DMS153 treated with DMSO at 0.1 percent for 48 hours (cell line): ENCODE data around the gene ACSS2.

Experiments
- DNase-seq: peaks from one replicate; lab custom pipeline; 2025; ENCODE audit not compliant: unreplicated experiment; lab: John Stamatoyannopoulos, UW

The ACSS2 gene

GRCh38 chr20:34915131-34915530 is 38.7 kb downstream of the ACSS2 start:
- DNase-seq, result no peak

GRCh38 chr20:34915749-34916455 is 39.5 kb downstream of the ACSS2 start:
- no peak for DNase-seq

GRCh38 chr20:34916774-34917354 is 40.5 kb downstream of the ACSS2 start:
- DNase-seq, result no peak

- DNase-seq, result no peak
Measured at GRCh38 chr20:34920055-34920454, 43.6 kb downstream of the ACSS2 start.

GRCh38 chr20:34921436-34921835 is 45.0 kb downstream of the ACSS2 start:
- no peak for DNase-seq

- DNase-seq, result no peak
Measured at GRCh38 chr20:34922654-34923381, 46.4 kb downstream of the ACSS2 start.

- DNase-seq, result no peak
Measured at GRCh38 chr20:34923414-34923813, 47.0 kb downstream of the ACSS2 start.

- DNase-seq, result no peak
Measured at GRCh38 chr20:34925341-34925740, 48.9 kb downstream of the ACSS2 start.

- no peak for DNase-seq
Measured at GRCh38 chr20:34925981-34926380, 49.6 kb downstream of the ACSS2 start.

GRCh38 chr20:34926581-34926980 is 50.2 kb downstream of the ACSS2 start:
- DNase-seq, result no peak

GRCh38 chr20:34927736-34928135 is 51.3 kb downstream of the ACSS2 start:
- DNase-seq, result no peak

- DNase-seq, result no peak
Measured at GRCh38 chr20:34928411-34928810, 52.0 kb downstream of the ACSS2 start.

- no peak for DNase-seq
Measured at GRCh38 chr20:34931771-34932170, 55.4 kb downstream of the ACSS2 start.

- no peak for DNase-seq
Measured at GRCh38 chr20:34938466-34939163, 62.2 kb downstream of the ACSS2 start.

GRCh38 chr20:34940081-34940481 is 63.7 kb downstream of the ACSS2 start:
- no peak for DNase-seq

GRCh38 chr20:34941226-34941625 is 64.8 kb downstream of the ACSS2 start:
- no peak for DNase-seq

GRCh38 chr20:34942301-34942700 is 65.9 kb downstream of the ACSS2 start:
- DNase-seq, result no peak

GRCh38 chr20:34943808-34944567 is 67.6 kb downstream of the ACSS2 start:
- DNase-seq, result no peak

GRCh38 chr20:34945315-34946077 is 69.1 kb downstream of the ACSS2 start:
- no peak for DNase-seq

- DNase-seq, result no peak
Measured at GRCh38 chr20:34946661-34947060, 70.2 kb downstream of the ACSS2 start.
